Measurements from ENCODE around the gene PAXIP1.

GRCh38 chr7:154984601-154985188 is 18.2 kb downstream of the PAXIP1 start:
- no peak for TF ChIP-seq CTCF (IDR thresholded peaks at IDR 0.05)
- TF ChIP-seq POLR2A (IDR thresholded peaks at IDR 0.05), result no peak
